OCI-LY7 (cell line): ENCODE results near the gene NAA40.

ENCODE experiments used
- CTCF ChIP-seq: fragments of 200-600 bp; sonication (generic); conservative IDR thresholded peaks from 2 replicates; pipeline ENCODE4 v1.5.1; 2014; ENCODE audit warnings: mild to moderate bottlenecking, antibody characterized with exemption, low read length, moderate library complexity, mixed read lengths
- EZH2phosphoT487 ChIP-seq: fragments of 200-600 bp; sonication (generic); IDR thresholded peaks from 2 replicates; pipeline ENCODE4 v1.6.1; 2018; ENCODE audit warnings: low read depth, borderline replicate concordance, mild to moderate bottlenecking, mixed run types, antibody characterized with exemption, low read length, moderate library complexity, mixed read lengths

- TF ChIP-seq CTCF (no peak), EZH2phosphoT487 (no peak)
These were observed 31.7 kb upstream of the NAA40 start for GRCh38 chr11:63907063-63907462.
